Cardiac septum (tissue), 1 donor: ENCODE results near the gene ADAMTS17. TPM values are rescaled to one million over a fixed set of nuclear protein-coding genes. Genes with fewer than 3 reads are reported as not detected.

ENCODE experiments used
- DNase-seq: peaks from one replicate; pipeline ENCODE4 v3.0.0-alpha.2; 2020; ENCODE audit warnings: low spot score
- intact Hi-C: fragments of 100-400 bp; cut with DNase I; formaldehyde crosslinking; loops from one replicate; pipeline ENCODE4 v1.14.0; 2022
- total RNA-seq: library from RNA; stranded (reverse); fragmentation: NEBNext Ultra II Directional; extraction: Animal tissue kit (Norgen Biotek cat#: 25700); gene quantifications from one replicate; pipeline ENCODE4 v1.2.1, GENCODE V29; 2021
- donor health status: DM: no; HTN: no; CAD: no.

The ADAMTS17 gene
- total RNA-seq, 1 donor from 2014 or later: 0.67 TPM

DNA sequence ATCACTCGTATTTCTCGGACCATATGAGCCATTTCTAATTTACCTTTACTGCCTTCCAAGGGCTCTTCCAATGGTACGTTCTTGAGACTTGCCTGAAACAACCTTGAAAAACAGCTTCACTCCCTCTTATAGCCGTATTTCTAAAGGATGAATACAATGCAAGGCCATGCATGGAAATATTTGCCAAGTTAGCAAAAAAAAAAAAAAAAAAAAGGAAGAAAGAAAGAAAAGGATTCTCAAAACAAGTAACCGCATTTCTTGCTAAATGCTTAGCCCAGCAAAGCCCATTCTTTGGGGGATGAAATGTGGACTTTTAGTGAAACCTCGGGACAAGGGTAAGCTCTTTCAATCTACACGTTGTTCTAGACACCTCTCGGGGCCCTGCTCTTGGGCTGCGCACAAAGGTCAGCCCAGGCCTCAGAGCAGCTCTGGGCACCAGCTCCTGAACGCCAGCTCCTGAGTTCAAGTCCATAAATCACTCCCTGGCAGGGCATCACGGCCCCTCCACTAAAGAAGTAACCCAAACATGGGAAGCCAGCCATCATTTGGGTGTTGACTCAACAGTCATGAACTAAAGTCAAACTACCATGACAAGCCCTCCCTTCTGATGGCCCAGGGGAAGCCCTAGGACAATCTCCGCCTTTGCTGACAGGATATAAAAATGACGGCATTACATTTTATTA is 132.7 kb downstream of the ADAMTS17 start:
- intact Hi-C loops: no loop called here
- DNase-seq: no peak

DNA sequence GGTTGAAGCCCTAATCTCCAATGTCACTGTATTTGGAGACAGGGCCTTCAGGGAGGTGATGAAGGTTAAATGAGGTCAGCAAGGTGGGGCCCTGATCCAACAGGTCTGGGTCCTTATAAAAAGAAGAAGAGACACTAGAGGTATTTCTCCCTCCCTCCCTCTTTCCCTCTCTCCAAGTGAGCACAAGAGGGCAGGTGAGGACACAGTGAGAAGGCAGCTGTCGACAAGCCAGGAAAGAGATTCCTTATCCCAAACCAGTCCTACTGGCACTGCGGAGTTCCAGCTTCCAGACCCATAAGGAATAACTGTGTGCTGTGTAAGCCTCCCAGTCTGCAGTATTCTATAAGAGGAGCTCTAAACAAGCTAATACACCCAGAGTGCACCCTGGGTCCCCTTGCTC is 134.7 kb downstream of the ADAMTS17 start:
- no peak for DNase-seq
- intact Hi-C loops: no loop called here

DNA sequence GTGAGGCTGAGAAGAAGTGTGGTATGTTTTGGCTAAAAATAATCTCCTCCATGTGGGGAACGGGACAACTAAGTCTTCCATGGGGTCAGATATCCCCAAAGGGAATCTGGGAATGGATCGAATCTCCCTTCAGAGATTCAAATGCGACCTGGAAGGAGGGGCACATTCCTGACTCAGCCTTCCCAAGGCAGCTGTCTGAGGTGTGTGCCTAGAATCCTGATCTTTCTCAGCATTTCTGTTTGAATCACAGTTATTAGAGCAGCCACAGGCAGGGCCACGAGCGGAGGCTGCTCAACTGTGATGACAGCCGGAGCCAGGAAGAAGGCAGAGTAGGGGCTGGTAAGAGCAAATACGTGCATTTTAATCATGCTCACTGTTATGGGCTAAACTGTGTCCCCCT is 135.1 kb downstream of the ADAMTS17 start:
- no peak for DNase-seq
- intact Hi-C loops: no loop called here

DNA sequence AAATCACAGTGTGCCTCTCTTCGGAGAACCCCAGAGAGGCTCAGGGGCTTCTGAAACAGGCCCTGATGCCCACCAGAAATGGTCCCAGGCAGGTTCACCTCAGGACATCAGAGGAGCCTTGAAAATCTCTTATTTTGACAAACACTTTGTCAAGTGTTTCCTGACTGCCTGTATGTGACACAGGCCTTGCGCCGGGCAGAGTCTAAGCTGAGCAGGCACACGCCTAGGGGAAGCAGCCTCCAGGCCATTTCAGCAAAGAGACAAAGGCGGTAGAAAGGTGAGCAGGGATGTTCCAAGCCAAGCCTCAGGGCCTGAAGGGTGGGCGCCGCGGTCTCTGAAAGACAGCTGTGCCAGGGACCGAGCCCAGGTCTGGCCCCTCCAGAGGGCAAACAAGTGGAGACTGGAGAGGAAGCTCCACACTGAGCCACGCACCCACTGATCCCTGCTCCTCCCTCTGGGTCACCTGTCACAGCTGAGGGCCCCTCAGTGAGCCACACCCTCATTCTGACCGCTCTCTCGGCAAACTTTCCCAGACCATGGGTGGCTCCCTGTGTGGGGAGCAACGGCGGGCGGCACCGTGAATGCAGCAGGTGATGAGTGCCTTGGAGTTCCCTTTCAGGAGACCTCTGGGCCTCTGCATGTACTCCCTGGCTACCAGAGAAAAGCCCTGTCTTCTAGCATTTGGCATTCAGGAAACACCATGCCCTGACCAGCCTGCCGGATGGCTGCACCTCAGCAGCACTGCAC is 136.1 kb downstream of the ADAMTS17 start:
- DNase-seq: no peak
- intact Hi-C loops: no loop called here

DNA sequence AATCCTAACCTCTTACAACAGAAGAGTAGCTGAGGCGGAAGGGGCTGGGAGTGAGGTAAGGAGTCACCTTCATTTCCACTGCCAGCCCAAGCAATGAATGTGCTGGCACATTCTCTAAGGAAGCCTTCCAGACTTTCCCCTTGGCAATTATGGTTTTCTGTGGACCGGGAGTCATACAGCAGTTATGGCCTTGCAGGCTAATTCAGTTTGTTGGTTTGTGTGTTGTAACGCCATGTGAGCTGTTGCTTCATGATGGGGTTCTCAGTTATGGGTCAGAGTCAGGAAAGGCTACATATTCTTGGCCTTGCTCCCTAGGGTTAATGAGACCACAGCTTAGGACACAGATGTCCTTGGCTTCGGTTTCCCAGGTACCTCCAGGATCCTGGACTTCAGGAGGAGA is 137.0 kb downstream of the ADAMTS17 start:
- DNase-seq: no peak
- intact Hi-C loops: no loop called here

DNA sequence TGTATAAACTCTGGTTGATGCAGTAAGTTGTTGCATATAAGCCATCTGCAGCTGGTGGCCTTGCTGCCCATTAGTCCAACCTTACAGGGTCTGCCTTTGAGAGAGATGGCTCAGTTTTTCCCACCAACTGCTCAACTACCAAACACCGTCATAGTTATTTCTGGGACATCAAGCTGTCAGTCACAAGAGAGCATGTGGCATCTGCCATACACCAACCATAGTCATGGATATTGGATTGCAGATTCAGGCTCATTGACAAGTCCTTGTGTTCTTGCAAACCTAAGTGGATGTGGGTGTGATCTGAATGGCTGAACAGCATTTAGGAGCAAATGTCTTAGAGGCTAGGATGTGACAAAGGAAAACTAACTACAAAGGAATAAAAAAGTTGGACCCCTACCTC is 137.6 kb downstream of the ADAMTS17 start:
- no peak for DNase-seq
- intact Hi-C loops: no loop called here

DNA sequence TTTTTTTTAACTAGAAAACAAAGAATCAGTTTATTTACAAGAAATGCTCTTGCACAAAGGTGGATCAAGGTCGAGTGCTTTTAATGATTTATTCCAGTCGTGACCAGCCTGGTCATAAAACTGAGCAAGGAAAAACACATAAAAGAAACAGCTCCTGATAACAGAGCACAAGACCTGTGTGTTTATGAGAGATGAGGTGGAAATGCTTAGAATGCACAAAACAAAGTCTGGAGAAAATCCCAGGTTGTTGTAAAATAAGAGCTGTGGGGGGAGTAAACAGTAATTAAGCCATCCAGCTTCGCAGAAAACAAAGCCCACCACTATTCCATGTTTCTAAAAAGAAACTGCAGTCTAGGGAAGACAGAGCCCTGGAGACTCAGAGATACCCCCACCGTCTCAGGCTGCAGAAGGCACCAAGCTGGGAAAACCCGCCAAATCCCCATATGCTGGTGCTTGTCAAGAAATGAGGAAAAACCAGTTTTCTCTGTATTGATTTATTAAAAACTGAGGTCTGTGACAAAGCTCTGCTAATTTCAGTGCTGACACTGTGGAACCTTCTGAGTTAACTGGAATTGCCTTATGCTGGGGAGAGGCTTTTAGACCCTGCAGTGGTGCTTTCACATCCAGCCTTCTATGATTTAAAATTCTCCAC is 139.3 kb downstream of the ADAMTS17 start:
- intact Hi-C loops: no loop called here
- DNase-seq: no peak

DNA sequence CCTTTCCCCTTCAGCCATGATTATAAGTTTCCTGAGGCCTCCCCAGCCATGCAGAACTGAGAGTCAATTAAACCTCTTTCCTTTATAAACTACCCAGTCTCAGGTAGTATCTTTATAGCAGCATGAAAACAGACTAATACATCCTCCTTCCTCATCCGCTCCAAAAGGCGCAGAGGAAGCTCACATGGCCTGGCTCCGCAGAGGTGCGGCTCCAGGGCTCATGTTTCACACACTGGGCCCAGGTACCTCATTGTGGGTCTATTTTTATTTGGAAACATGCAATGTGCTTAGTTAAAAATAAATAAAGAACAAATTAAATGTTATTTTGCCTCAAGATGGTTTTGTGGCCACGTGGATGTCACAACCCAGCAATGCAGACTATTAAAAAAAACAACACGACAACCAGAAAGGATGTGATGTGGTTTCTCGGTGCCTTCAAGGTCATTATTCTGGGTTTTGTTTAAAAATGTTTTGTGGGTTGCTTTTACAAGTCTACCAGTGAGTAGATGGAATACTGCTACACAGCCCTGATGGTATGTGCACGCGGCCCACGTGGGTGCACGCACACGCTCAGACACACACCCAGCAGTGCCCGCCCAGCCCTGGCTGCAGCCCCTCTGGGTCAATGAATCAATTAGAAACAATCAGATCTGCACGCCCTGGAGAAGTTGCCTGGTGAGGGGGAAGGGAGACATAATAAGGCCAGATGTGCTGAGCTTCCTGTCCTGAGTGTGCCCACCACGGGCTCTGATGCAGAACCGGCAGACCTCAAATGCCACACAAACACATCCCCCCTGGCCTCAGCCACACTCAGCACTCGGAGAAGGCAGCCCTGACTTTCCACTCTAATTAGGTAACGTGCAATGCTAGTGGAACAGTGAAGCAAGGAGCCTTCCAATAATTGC is 140.1 kb downstream of the ADAMTS17 start:
- no peak for DNase-seq
- intact Hi-C loops: no loop called here

DNA sequence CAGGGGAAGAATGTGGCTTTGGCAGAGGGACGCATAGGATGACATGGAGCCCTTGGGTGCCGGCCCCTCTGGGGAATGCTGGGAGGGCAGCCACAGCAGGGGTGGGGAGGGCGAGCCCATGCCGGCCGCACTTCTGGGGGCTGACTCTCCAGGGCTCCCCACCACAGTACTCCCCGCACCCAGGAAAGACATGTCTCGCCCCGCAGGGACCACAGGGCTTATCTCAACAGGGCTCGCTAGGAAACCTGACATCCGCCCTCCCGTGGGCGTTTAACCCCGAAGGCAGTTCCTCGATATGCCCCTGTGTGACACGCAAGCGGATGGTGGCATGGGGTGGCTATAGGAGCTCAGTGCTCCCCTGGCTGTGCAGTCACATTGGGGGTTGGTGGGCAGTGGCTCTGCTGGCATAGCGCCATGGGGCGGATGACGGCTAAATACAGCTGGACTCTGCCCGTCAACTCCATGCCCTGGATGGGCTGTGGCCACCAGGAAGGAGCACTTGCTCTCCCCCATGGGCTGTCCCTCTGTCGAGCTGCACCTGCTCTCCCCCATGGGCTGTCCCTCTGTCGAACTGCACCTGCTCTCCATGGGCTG is 141.4 kb downstream of the ADAMTS17 start:
- intact Hi-C loops: no loop called here
- no peak for DNase-seq

DNA sequence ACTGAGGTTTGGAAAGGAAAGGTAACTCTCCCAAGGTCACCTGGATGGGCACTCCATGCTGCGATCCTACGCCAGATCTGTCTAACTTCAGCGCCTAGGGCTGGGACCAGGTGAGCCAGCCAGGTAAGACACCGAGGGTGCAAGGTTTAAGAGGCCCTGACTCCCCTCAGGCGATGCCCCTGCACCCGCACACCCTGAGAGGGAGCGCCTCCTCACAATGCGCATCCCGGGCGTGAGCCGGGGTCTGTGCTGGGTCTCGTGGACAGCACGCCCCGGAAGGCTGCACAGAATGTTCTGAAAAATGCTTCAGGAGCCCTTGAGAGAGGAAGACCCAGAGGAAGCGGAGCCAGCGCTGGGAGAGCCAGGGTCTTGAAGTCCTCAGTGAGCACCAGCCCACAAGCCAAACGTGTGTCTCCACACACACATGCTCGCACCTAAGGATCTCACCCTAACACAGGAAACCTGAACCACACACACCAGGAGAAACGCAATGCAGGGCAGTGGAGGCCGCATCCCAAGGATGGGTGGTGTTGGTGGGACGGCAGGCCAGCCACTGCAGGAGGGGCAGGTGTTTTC is 142.0 kb downstream of the ADAMTS17 start:
- DNase-seq: no peak
- intact Hi-C loops: no loop called here

DNA sequence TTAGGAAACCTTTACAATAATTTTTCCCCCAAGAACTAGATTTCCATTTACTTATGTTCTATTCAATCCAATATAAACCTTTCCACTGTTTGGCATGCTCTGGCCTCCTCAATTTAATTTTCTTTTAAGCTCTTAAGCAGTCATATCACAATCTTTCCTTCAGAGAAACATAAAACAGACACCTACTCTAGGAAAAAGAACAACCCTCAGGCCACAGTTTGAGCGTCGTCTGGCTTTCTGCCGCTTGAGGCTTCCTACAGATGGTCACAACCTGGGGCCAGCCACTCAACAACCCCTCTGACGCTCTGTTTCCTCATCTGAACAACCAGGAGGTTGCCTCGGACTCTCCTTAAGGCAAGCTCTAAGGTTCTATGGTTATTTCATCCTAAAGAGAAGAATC is 143.3 kb downstream of the ADAMTS17 start:
- no peak for DNase-seq
- intact Hi-C loops: no loop called here

DNA sequence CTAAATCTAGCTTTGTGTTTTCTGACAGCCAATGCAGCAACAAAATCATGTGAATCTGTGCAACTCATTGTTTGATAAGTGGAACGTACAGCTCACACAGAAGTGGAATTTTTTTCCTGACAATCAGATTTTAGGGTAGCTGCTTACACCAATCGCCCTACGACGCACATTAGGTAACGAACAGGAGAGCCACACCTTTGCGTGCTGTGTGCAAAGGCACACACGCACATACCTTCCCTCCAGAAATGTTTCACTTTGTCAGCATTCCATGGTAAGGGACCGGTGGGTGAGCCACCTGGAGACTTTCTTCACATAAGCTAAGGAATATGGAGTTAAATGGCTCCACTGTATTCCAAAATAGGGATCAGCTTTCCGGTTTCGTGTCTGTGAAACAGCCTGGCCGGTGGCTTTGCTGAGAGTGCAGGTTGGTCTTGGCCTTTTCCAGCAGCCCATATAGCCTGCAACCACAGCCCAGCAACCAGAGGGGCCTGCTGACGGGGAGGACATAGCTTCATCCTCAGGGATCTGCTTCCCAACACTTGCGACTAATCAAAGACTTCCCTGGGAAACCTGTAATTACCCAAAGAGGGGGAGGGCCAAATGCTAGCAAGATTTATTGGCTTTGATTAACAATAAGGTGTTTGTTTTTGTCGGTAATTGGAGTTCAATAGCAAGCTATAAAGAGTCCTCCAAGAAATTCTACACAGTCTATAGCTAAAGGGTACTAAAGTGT is 145.3 kb downstream of the ADAMTS17 start:
- intact Hi-C loops: no loop called here
- DNase-seq: no peak

DNA sequence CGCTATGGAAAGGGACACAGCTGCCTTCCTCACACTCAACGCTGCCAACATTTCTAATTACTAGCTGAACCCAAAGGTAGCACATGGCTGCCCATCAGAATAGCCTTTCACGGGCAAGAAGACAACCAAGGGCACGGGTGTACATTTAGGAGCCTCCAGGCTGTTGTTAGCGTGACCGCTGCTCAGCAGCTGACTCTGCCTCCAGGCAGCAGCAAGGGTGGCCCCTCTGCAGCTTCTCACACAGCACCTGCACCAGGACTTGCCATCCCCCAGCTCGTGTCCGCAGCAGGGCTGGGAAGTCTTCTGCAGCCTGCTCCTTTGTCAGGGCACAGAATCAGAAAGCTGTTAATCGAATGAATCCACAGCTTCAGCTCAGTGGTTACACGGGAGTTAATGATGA is 146.8 kb downstream of the ADAMTS17 start:
- intact Hi-C loops: no loop called here
- no peak for DNase-seq

DNA sequence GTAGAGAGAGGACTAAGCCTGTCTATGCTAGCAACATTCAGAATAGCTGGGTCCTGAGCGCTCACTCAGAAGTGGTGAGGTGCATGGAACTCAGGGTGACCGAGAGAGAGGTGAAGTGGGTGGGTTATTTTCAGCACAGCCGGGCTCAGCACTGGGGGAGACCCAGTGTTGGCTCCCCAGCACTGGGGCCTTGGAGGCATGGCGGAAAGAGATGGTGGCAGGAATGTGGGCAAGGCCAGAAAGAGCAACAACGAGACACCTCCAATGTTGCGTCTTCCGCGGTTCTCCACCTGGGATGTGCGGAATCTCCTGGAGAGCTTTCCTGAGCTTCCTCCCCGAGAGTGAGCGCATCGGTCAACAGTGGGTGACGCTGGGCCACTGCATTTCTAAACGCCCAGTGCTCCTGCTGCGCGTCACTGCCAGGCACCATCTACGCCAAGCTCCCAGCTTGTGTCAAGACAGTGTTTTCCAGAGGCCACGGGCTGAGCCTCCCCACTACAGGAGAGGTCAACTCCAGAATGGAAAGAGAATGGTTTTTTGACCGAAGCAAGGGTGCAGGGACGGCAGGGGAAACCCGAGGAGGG is 148.4 kb downstream of the ADAMTS17 start:
- intact Hi-C loops: no loop called here
- DNase-seq: no peak

DNA sequence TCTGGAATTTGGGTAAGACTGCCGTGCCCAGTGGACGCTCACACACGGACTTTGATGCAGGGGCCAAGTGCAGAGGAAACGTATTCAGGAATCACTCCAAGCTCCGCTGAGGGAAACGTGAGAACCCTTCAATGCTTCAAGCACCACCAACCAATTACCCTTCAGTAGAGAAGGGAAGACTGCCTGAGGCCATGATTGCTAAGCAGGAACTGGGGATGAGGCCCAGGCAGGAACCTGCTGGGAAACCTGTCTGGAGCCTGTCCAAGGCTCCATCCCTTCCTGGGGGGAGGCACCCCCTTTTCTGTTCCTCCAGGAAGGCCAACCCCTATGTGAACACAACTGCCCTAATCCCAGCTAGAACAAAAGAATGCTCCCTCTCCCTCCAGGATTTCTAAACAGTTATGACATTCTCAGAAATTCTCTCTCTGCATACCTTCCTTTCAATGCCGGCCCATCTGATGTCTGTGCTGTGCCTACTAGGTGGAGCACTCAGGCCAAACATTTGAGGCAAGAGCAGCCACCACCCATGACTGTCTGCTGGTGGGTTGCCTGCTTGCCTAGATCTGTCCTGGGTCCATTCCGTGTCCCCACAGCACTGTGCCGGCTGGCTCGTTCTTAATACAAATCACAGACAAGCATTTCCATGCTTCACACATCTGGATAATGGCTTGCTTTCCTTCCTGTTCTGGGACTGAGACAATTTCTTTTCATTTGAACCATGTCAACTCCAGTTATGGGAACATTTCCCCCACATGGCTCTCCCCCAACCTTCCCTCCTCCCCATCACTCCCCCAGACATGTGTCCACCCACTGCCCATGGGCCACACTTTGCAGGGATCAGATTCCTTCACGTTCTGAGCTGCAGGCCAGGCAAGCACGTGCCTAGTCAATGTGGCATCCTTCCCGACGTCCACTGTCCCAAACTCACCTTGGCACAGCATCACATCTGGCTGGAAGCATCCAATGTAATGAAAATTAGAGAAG is 149.4 kb downstream of the ADAMTS17 start:
- intact Hi-C loops: no loop called here
- no peak for DNase-seq

DNA sequence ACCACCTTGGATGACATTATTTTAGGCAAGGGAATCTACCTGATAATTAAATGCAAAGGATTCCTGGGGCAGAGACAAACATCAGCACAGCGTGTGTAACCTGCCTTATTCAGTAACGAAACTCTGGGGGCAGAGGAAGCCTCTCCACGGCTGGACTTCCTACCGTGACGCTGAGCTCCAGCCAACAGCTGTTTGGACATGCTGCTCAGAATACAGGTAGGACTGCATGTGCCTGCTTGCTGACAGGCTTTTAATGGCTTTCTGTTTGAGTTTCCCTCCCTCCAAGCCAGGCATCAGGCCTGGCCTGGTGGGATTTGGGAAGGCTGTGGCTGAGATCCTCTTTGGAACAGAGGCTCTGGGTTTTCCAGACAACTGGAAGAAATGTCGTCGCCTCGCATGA is 150.6 kb downstream of the ADAMTS17 start:
- intact Hi-C loops: no loop called here
- DNase-seq: no peak

DNA sequence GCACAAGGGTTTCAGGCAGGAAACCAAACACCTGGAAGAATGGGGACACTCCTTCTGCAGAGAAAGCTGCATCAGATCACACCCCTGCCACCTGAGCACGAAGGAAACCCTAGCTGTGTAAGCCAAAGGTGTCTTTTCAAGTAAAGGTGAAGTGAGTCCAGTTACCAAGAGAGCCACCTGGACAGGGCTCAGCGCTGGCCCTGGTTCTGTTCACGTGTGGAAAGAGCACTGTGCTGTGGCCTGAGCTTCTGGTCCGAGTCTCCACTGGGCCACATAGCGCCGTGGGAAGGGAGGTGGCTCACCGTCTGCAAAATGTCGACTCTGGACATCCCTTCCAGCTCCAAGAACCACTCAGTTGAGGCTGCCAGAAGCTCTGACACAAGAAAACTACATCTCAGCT is 151.1 kb downstream of the ADAMTS17 start:
- intact Hi-C loops: no loop called here
- DNase-seq: no peak
